Spinal cord (tissue), 10 donors: ENCODE data around the gene ROS1. TPM values are rescaled to one million over a fixed set of nuclear protein-coding genes. Genes with fewer than 3 reads are reported as not detected.
"Not testable (repeated sequence)": the region's sequence is repeated elsewhere in the genome, so short reads cannot be mapped to it uniquely, and the experiment has no call there.

Source experiments
- DNase-seq, 6 donors: peaks; one replicate each; pipeline versions ENCODE4 v3.0.0 to v3.0.0-alpha.2; 2013 to 2015; ENCODE audit warnings: low spot score in 6 of 6, low read depth in 4 of 6
- H3K27ac ChIP-seq: one replicate; pipeline ENCODE4 v1.5.1; 2013; ENCODE audit warnings: low read depth, low read length, control low read depth
- H3K27me3 ChIP-seq: one replicate; pipeline ENCODE4 v1.6.1; 2013; ENCODE audit warnings: low read length; ENCODE audit not compliant: control insufficient read depth, insufficient read depth
- H3K36me3 ChIP-seq: one replicate; pipeline ENCODE4 v1.6.1; 2013; ENCODE audit warnings: low read length; ENCODE audit not compliant: control insufficient read depth, insufficient read depth
- H3K4me1 ChIP-seq: one replicate; pipeline ENCODE4 v1.6.1; 2013; ENCODE audit warnings: low read length; ENCODE audit not compliant: control insufficient read depth, insufficient read depth
- H3K4me3 ChIP-seq: one replicate; pipeline ENCODE4 v1.5.1; 2013; ENCODE audit warnings: low read depth, low read length, control low read depth
- H3K9me3 ChIP-seq: one replicate; pipeline ENCODE4 v1.6.1; 2013; ENCODE audit warnings: low read length; ENCODE audit not compliant: control insufficient read depth, insufficient read depth
- WGBS: methylation state at CpG from one replicate; pipeline ENCODE4 v1.1.5; 2013; ENCODE audit warnings: missing lambda C conversion rate; ENCODE audit not compliant: insufficient coverage; 5-methylcytosine and 5-hydroxymethylcytosine counted together
- polyA plus RNA-seq, 2 donors: library from polyadenylated mRNA; unstranded; fragments of 120-200 nt; gene quantifications; one replicate each; pipeline ENCODE4 v1.2.1, GENCODE V29; 2013; ENCODE audit not compliant: insufficient read length in 2 of 2
- total RNA-seq, 2 donors: library from RNA; depleted of rRNA in 1 of 2; stranded (reverse); fragments of 120-200 nt in 1 of 2; fragments of >200 nt in 1 of 2; gene quantifications; one replicate each; pipeline versions ENCODE4 v1.2.3 to v1.2.4, GENCODE V29; 2013 to 2014
- donor health status: healthy.

Gene ROS1
- total and polyA plus RNA-seq, 4 donors = 0.03 TPM; not detected in 3

GRCh38 chr6:117444600-117444999 lies 18.9 kb upstream of the ROS1 start:
- Histone ChIP-seq H3K4me1 (peaks cover 1% of the 10 kb centered on the region), H3K27me3 (no peaks in the 10 kb centered on the region), H3K27ac (no peak overlapping the region), H3K36me3 (no peaks in the 10 kb centered on the region), H3K4me3 (no peak overlapping the region), H3K9me3 (no peaks in the 10 kb centered on the region)
- no peak for DNase-seq
- WGBS = 100% methylated on average over 1 of the region's 2 CpGs

- DNase-seq, H3K27me3 ChIP-seq, H3K27ac ChIP-seq, H3K4me3 ChIP-seq, H3K36me3 ChIP-seq, H3K4me1 ChIP-seq, H3K9me3 ChIP-seq: not testable (repeated sequence)
- 90% methylated on average over 5 of the region's 8 CpGs for WGBS
Measured at GRCh38 chr6:117442313-117442712, 16.6 kb upstream of the ROS1 start.

- no CpG with 5 or more reads among the region's 2 CpGs for WGBS
- no peak for DNase-seq
- Histone ChIP-seq H3K4me3 (no peak overlapping the region), H3K4me1 (no peaks in the 10 kb centered on the region), H3K9me3 (no peaks in the 10 kb centered on the region), H3K36me3 (no peaks in the 10 kb centered on the region), H3K27ac (no peak overlapping the region), H3K27me3 (no peaks in the 10 kb centered on the region)
Measured at GRCh38 chr6:117441824-117442264, 16.1 kb upstream of the ROS1 start.

GRCh38 chr6:117440706-117441525 lies 15.2 kb upstream of the ROS1 start:
- H3K4me3 ChIP-seq = no peak overlapping the region
- H3K27me3 ChIP-seq = no peaks in the 10 kb centered on the region
- no peak overlapping the region for H3K27ac ChIP-seq
- no CpG with 5 or more reads among the region's 2 CpGs for WGBS
- no peaks in the 10 kb centered on the region for H3K9me3 ChIP-seq
- H3K36me3 ChIP-seq = no peaks in the 10 kb centered on the region
- no peaks in the 10 kb centered on the region for H3K4me1 ChIP-seq
- DNase-seq = no peak

GRCh38 chr6:117432273-117432672 lies 6.5 kb upstream of the ROS1 start:
- Histone ChIP-seq H3K27ac (no peak overlapping the region), H3K9me3 (no peaks in the 10 kb centered on the region), H3K36me3 (no peaks in the 10 kb centered on the region), H3K27me3 (no peaks in the 10 kb centered on the region), H3K4me1 (no peaks in the 10 kb centered on the region), H3K4me3 (no peak overlapping the region)
- no peak for DNase-seq
- 80% methylated on average over 1 of the region's 1 CpG for WGBS

GRCh38 chr6:117423754-117424153 lies 2.0 kb downstream of the ROS1 start:
- peak in 1 of 6 donors; percentile 2 for DNase-seq
- WGBS = 0% methylated on average over 1 of the region's 3 CpGs
- H3K27ac ChIP-seq = no peak overlapping the region
- no peaks in the 10 kb centered on the region for H3K9me3 ChIP-seq
- H3K36me3 ChIP-seq = no peaks in the 10 kb centered on the region
- no peaks in the 10 kb centered on the region for H3K27me3 ChIP-seq
- H3K4me1 ChIP-seq = no peaks in the 10 kb centered on the region
- no peak overlapping the region for H3K4me3 ChIP-seq

- H3K27ac ChIP-seq = no peak overlapping the region
- H3K9me3 ChIP-seq = no peaks in the 10 kb centered on the region
- no peak for DNase-seq
- H3K4me3 ChIP-seq = no peak overlapping the region
- H3K27me3 ChIP-seq = no peaks in the 10 kb centered on the region
- H3K36me3 ChIP-seq = no peaks in the 10 kb centered on the region
- H3K4me1 ChIP-seq = no peaks in the 10 kb centered on the region
- no CpG with 5 or more reads among the region's 4 CpGs for WGBS
Measured at GRCh38 chr6:117418320-117418719, 7.4 kb downstream of the ROS1 start.

- H3K27me3 ChIP-seq = no peaks in the 10 kb centered on the region
- H3K27ac ChIP-seq = no peak overlapping the region
- no peaks in the 10 kb centered on the region for H3K9me3 ChIP-seq
- no peak overlapping the region for H3K4me3 ChIP-seq
- no peaks in the 10 kb centered on the region for H3K36me3 ChIP-seq
- no CpG with 5 or more reads among the region's 1 CpG for WGBS
- H3K4me1 ChIP-seq = no peaks in the 10 kb centered on the region
- DNase-seq = no peak
Measured at GRCh38 chr6:117417851-117418250, 7.9 kb downstream of the ROS1 start.

- Histone ChIP-seq H3K27ac (no peak overlapping the region), H3K27me3 (no peaks in the 10 kb centered on the region), H3K4me1 (no peaks in the 10 kb centered on the region), H3K4me3 (no peak overlapping the region), H3K9me3 (no peaks in the 10 kb centered on the region), H3K36me3 (no peaks in the 10 kb centered on the region)
- no peak for DNase-seq
Measured at GRCh38 chr6:117414770-117415169, 11.0 kb downstream of the ROS1 start.

GRCh38 chr6:117411474-117411873 lies 14.3 kb downstream of the ROS1 start:
- 54% methylated on average over 3 of the region's 3 CpGs for WGBS
- H3K27me3 ChIP-seq = no peaks in the 10 kb centered on the region

More at GRCh38 chr6:117411474-117411873, 14.3 kb downstream of the ROS1 start:
- Histone ChIP-seq H3K4me1 (no peaks in the 10 kb centered on the region), H3K36me3 (no peaks in the 10 kb centered on the region), H3K4me3 (no peak overlapping the region), H3K9me3 (no peaks in the 10 kb centered on the region), H3K27ac (no peak overlapping the region)
- peak in 1 of 6 donors; percentile 3 for DNase-seq
